Right atrium auricular region (tissue), 2 donors: ENCODE measurements around the gene AP2A2. TPM values are rescaled to one million over a fixed set of nuclear protein-coding genes. Genes with fewer than 3 reads are reported as not detected.
"Not testable (repeated sequence)": the region's sequence is repeated elsewhere in the genome, so short reads cannot be mapped to it uniquely, and the experiment has no call there.

Source experiments
- DNase-seq: peaks from one replicate; pipeline ENCODE4 v3.0.0-alpha.2; 2019; ENCODE audit warnings: low spot score
- H3K27ac ChIP-seq, 2 donors: fragments of 200-600 bp; sonication (generic); 1 replicate in 1 of 2; 2 replicates in 1 of 2; pipeline ENCODE4 v1.5.1; 2016 to 2019
- H3K27me3 ChIP-seq, 2 donors: fragments of 200-600 bp; sonication (generic); one replicate each; pipeline versions ENCODE4 v1.5.1 to v1.6.0; 2017 to 2019
- H3K36me3 ChIP-seq: fragments of 200-600 bp; sonication (generic); one replicate; pipeline ENCODE4 v1.5.1; 2016
- H3K4me1 ChIP-seq, 2 donors: fragments of 200-600 bp; sonication (generic); one replicate each; pipeline versions ENCODE4 v1.5.1 to v1.6.0; 2017 to 2019
- H3K4me3 ChIP-seq, 2 donors: fragments of 200-600 bp; sonication (generic); 1 replicate in 1 of 2; 2 replicates in 1 of 2; pipeline ENCODE4 v1.5.1; 2017 to 2019; ENCODE audit warnings: mild to moderate bottlenecking in 1 of 2, moderate library complexity in 1 of 2
- H3K9me3 ChIP-seq, 2 donors: fragments of 200-600 bp; sonication (generic); one replicate each; pipeline ENCODE4 v1.5.1; 2019
- total RNA-seq, 2 donors: library from RNA; depleted of rRNA; stranded (reverse); fragments of >200 nt; gene quantifications; one replicate each; pipeline ENCODE4 v1.1.0, GENCODE V29; 2016
- TF ChIP-seq, protein P1 (sequence below), 2 donors: fragments of 200-600 bp; sonication (generic); IDR thresholded peaks; one replicate each; pipeline ENCODE4 v1.5.1; 2019; ENCODE audit warnings: antibody characterized with exemption in 2 of 2

The AP2A2 gene
- total RNA-seq, 2 donors from 2014 or later = 28.8 to 41.7 TPM

DNA sequence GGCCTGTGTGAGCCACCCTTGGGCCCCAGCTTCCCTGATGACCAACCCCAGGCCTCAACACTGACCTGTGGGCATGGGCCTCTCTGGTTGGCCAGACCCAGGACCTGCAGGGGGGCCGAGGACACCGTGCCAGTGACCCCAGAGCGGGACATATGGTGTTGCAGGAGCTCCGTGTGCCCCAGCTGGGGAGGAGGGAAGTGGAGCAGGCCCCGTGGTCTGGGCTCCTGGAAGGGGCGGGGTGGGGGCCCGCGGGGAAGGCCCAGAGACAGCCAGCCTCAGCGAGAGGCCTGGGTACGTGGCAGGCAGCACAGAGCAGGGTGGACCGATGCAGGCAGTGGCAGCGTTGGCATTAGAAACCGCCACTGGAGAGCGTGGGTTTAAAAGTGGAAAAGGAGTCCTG, 88.6 kb downstream of the AP2A2 start:
- H3K27me3 ChIP-seq = no peaks in the 10 kb centered on the region
- H3K4me3 ChIP-seq = no peak overlapping the region
- DNase-seq = no peak
- TF ChIP-seq, protein P1, sequence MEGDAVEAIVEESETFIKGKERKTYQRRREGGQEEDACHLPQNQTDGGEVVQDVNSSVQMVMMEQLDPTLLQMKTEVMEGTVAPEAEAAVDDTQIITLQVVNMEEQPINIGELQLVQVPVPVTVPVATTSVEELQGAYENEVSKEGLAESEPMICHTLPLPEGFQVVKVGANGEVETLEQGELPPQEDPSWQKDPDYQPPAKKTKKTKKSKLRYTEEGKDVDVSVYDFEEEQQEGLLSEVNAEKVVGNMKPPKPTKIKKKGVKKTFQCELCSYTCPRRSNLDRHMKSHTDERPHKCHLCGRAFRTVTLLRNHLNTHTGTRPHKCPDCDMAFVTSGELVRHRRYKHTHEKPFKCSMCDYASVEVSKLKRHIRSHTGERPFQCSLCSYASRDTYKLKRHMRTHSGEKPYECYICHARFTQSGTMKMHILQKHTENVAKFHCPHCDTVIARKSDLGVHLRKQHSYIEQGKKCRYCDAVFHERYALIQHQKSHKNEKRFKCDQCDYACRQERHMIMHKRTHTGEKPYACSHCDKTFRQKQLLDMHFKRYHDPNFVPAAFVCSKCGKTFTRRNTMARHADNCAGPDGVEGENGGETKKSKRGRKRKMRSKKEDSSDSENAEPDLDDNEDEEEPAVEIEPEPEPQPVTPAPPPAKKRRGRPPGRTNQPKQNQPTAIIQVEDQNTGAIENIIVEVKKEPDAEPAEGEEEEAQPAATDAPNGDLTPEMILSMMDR (IDR thresholded peaks at IDR 0.05) = no peak
- no peaks in the 10 kb centered on the region for H3K4me1 ChIP-seq
- H3K27ac ChIP-seq = no peak overlapping the region
- no peaks in the 10 kb centered on the region for H3K9me3 ChIP-seq
- peaks cover 34% of the 10 kb centered on the region for H3K36me3 ChIP-seq

DNA sequence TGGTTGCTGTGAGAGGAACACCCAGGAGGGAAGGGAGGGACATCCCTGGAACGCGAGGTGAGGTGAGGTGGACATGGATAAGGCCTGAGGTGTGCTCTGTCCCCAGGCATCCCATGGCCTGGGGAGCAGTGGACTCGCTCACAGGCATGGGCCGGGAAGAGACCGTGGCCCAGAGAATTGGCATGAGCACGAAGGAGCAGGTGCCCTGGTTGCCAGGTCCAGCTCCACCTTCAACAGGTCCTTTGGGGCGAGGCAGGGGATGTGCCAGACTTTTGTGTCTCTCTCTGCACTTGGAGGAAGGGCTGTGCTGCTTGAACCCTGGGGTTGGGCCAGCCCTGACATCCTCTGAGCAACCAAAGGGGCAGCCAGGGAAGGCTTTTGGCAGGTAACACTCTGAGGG, 89.4 kb downstream of the AP2A2 start:
- Histone ChIP-seq H3K4me3 (no peak overlapping the region), H3K27me3 (no peaks in the 10 kb centered on the region), H3K27ac (no peak overlapping the region), H3K36me3 (peaks cover 26% of the 10 kb centered on the region), H3K9me3 (no peaks in the 10 kb centered on the region), H3K4me1 (no peaks in the 10 kb centered on the region)
- TF ChIP-seq, protein P1 (IDR thresholded peaks at IDR 0.05) = no peak
- DNase-seq = no peak

DNA sequence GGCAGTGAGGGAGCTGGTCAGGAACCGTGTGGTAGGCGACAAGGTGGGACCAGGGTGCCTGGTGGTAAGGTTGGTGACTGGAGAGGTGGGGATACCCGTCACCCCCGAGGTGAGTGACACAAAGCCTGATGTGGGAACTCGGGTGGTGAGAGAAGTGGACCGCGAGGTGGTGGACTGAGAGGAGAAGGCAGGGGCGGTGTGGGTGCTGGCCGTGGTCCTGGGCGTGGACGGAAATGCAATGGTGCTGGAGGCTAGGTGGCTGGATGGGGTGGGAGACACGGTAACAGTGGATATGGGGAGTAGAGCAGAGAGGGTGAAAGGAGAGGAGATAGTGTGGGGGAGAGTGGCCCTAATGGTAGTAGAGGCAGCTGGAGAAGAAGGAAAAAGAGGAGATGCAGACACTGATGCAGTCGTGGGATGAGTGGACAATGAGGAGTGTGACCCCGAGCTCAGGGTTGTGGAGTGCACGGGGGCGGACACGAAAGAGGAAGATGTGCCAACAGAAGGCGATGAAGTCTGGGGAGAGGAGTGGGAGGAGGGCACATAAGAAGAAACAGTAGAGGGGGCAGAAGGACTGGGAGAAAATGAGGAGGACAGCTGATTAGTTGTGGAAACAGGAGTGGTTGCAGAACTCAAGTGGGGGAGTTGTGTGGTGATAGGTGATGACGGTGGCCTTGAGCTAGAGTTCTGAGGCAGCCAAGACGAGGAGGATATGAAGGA, 90.3 kb downstream of the AP2A2 start:
- no peaks in the 10 kb centered on the region for H3K9me3 ChIP-seq
- DNase-seq = no peak
- H3K27ac ChIP-seq = no peak overlapping the region
- TF ChIP-seq, protein P1 (IDR thresholded peaks at IDR 0.05) = no peak
- H3K4me1 ChIP-seq = no peaks in the 10 kb centered on the region
- no peak overlapping the region for H3K4me3 ChIP-seq
- no peaks in the 10 kb centered on the region for H3K27me3 ChIP-seq
- H3K36me3 ChIP-seq = peaks cover 17% of the 10 kb centered on the region

DNA sequence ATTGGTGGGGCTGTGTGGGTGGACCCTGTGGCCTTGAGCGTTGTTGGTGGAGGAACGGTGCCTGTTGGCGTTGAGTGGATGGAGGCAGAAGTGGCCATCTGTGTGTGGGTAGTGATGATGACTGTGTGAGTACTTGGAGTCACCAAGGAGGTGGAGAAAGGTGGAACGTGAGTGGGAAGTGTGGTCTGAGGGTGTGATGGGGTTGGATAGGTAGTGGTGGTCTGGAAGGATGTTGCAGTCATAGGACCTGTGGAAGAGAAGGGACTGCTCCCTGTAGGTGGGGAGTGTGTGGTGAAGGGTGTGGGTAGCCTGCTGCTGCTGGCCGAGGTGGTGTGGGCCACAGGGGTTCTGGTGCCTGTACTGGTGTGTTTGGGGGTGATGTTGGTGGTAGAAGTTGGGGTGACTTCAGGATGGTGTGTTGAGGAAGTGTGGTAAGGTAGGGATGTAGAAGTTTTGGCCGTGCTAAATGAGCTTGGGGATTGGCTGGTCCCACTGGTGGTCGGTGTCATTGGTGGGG, 91.0 kb downstream of the AP2A2 start:
- H3K9me3 ChIP-seq, H3K27me3 ChIP-seq, DNase-seq, H3K4me1 ChIP-seq, H3K4me3 ChIP-seq, H3K27ac ChIP-seq: not testable (repeated sequence)
- H3K36me3 ChIP-seq = peaks cover 10% of the 10 kb centered on the region

DNA sequence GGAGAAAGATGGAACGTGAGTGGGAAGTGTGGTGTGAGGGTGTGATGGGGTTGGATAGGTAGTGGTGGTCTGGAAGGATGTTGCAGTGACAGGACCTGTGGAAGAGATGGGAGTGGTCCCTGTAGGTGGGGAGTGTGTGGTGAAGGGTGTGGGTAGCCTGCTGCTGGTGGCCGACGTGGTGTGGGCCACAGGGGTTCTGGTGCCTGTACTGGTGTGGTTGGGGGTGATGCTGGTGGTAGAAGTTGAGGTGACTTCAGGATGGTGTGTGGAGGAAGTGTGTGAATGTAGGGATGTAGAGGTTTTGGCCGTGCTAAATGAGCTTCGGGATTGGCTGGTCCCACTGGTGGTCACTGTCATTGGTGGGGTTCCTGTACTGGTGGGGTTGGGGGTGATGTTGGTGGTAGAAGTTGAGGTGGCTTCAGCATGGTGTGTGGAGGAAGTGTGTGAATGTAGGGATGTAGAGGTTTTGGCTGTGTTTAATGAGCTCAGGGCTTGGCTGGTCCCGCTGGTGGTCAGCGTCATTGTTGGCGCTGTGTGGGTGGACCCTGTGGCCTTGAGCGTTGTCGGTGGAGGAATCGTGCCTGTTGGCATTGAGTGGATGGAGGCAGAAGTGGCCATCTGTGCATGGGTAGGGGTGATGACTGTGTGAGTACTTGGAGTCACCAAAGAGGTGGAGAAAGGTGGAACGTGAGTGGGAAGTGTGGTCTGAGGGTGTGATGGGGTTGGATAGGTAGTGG, 91.8 kb downstream of the AP2A2 start:
- H3K9me3 ChIP-seq = no peaks in the 10 kb centered on the region
- H3K4me1 ChIP-seq = no peaks in the 10 kb centered on the region
- H3K4me3 ChIP-seq = no peak overlapping the region
- no peaks in the 10 kb centered on the region for H3K27me3 ChIP-seq
- peaks cover 3% of the 10 kb centered on the region for H3K36me3 ChIP-seq
- TF ChIP-seq, protein P1 (IDR thresholded peaks at IDR 0.05) = no peak
- no peak for DNase-seq
- H3K27ac ChIP-seq = no peak overlapping the region

DNA sequence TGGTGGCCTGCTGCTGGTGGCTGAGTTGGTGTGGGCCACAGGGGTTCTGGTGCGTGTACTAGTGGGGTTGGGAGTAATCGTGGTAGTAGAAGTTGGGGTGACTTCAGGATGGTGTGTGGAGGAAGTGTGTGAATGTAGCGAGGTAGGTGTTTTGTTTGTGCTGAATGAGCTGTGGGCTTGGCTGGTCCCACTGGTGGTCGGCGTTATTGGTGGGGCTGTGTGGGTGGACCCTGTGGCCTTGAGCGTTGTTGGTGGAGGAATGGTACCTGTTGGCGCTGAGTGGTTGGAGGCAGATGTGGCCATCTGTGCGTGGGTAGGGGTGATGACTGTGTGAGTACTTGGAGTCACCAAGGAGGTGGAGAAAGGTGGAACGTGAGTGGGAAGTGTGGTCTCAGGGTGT, 92.4 kb downstream of the AP2A2 start:
- DNase-seq = no peak
- Histone ChIP-seq H3K4me3 (no peak overlapping the region), H3K36me3 (no peaks in the 10 kb centered on the region), H3K27ac (no peak overlapping the region), H3K27me3 (no peaks in the 10 kb centered on the region), H3K9me3 (no peaks in the 10 kb centered on the region), H3K4me1 (no peaks in the 10 kb centered on the region)
- TF ChIP-seq, protein P1 (IDR thresholded peaks at IDR 0.05) = no peak
